H1 (cell line): Measurements from ENCODE around the gene RNF20. TPM values are rescaled to one million over a fixed set of nuclear protein-coding genes. Genes with fewer than 3 reads are reported as not detected.

ENCODE experiments used
- BCL11A ChIP-seq, 2 experiments: IDR thresholded peaks; one replicate each; pipeline ENCODE4 v1.6.1; 2011; ENCODE audit warnings: low read depth in 2 of 2, low read length in 2 of 2, mild to moderate bottlenecking in 2 of 2
- KDM4A ChIP-seq: IDR thresholded peaks from one replicate; pipeline ENCODE4 v1.7.1; 2012; ENCODE audit warnings: low read depth, mild to moderate bottlenecking, moderate library complexity, low read length, inconsistent platforms; ENCODE audit not compliant: severe bottlenecking
- RXRA ChIP-seq: IDR thresholded peaks from 2 replicates; pipeline ENCODE4 v1.6.1; 2011; ENCODE audit warnings: low read depth, mild to moderate bottlenecking, low read length, moderate library complexity; ENCODE audit not compliant: insufficient read depth
- polyA plus RNA-seq, 7 experiments: library from polyadenylated mRNA; depleted of rRNA in 3 of 7; stranded (reverse) in 5 of 7; unstranded in 2 of 7; fragments of >200 nt in 5 of 7; fragments of 200-250 nt in 2 of 7; gene quantifications; 1 replicate in 5 of 7; 2 replicates in 1 of 7; 4 replicates in 1 of 7; pipeline versions ENCODE4 v1.2.1 to v1.2.3, GENCODE V29; 2011 to 2013; ENCODE audit warnings: missing spikeins in 2 of 7, mixed read lengths in 2 of 7
- total RNA-seq: library from RNA; stranded (reverse); fragmentation: NEBNext Ultra II Directional; extraction: Animal tissue kit (Norgen Biotek cat#: 25700); gene quantifications from 2 replicates; pipeline ENCODE4 v1.2.1, GENCODE V29; 2021

The RNF20 gene
- total and polyA plus RNA-seq, 2 of the 8 experiments (the other 6 are each of a cell fraction or from before 2014, with no cell fraction given): 9.4 to 65.2 TPM

DNA sequence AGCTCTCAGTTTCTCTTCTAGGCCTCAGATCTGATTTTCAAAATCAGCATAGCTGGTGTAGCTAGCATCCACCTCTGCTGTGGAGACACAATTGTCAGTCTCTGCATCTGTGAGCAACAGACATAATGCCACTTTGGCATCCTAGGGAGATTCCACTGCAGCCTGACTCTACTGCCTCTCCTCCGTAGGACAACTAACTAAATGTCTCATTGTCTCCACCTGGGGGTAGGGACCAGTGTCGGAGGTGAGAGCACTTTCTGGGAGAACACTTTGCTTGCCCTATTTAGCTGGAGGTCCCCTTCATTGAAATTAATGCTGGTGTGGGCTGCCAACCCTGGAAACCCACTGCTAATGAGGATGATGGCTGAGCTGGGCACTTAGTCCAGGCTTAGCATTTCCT, 59.7 kb downstream of the RNF20 start (continued):
- TF ChIP-seq RXRA: no peak
- TF ChIP-seq BCL11A (IDR thresholded peaks at IDR 0.05; ENCODE audit: low read depth in 2 of 2, low read length in 2 of 2): no peak
- TF ChIP-seq KDM4A: no peak
- TF ChIP-seq, all 59 proteins: peak for 0
